HepG2 (cell line): Measurements from ENCODE around the gene NRAP.

Source experiments
- EP300 ChIP-seq, 3 experiments: sonication (generic) in 1 of 3; formaldehyde crosslinking in 1 of 3; IDR thresholded peaks; 2 replicates each; pipeline versions ENCODE4 v1.5.1 to v1.6.1; 2011 to 2020; ENCODE audit warnings: low read depth in 2 of 3, low read length in 2 of 3, borderline replicate concordance in 1 of 3, improper control_type of control experiment in 1 of 3, mild to moderate bottlenecking in 1 of 3, missing genetic modification reagents in 1 of 3, moderate library complexity in 1 of 3
- GTF3A ChIP-seq: sonication (generic); formaldehyde crosslinking; conservative IDR thresholded peaks from 2 replicates; pipeline ENCODE4 v1.4.0; 2020; ENCODE audit warnings: mild to moderate bottlenecking, missing genetic modification reagents
- HHEX ChIP-seq: IDR thresholded peaks from 2 replicates; pipeline ENCODE4 v1.6.1; 2016; ENCODE audit warnings: control low read depth
- MAFK ChIP-seq, 2 experiments: IDR thresholded peaks in 1 of 2; conservative IDR thresholded peaks in 1 of 2; 2 replicates each; pipeline ENCODE4 v1.6.1; 2011; ENCODE audit warnings: improper control_type of control experiment in 2 of 2, low read length in 2 of 2
- NKX3-1 ChIP-seq: sonication (generic); formaldehyde crosslinking; IDR thresholded peaks from 2 replicates; pipeline ENCODE4 v1.5.0; 2020; ENCODE audit warnings: missing genetic modification reagents
- SRSF1 ChIP-seq: fragments of 200-400 bp; formaldehyde crosslinking; optimal IDR thresholded peaks from 2 replicates; pipeline ENCODE3; 2017; ENCODE audit warnings: mild to moderate bottlenecking, low read depth, low read length, moderate library complexity
- STAT6 ChIP-seq: sonication (generic); formaldehyde crosslinking; IDR thresholded peaks from 2 replicates; pipeline ENCODE4 v1.4.0; 2020; ENCODE audit warnings: missing genetic modification reagents, mild to moderate bottlenecking, borderline replicate concordance
- ZBTB33 ChIP-seq: sonication (generic); formaldehyde crosslinking; IDR thresholded peaks from 2 replicates; pipeline ENCODE4 v1.4.0; 2020; ENCODE audit warnings: missing genetic modification reagents
- ZNF609 ChIP-seq: sonication (generic); formaldehyde crosslinking; IDR thresholded peaks from 2 replicates; pipeline ENCODE4 v1.4.0; 2020; ENCODE audit warnings: mild to moderate bottlenecking, missing genetic modification reagents, borderline replicate concordance
- ZNF792 ChIP-seq: IDR thresholded peaks from 2 replicates; pipeline ENCODE4 v1.6.1; 2016
- TF ChIP-seq, protein P1 (sequence below): sonication (generic); formaldehyde crosslinking; IDR thresholded peaks from 2 replicates; pipeline ENCODE4 v1.5.0; 2020; ENCODE audit warnings: mild to moderate bottlenecking, missing genetic modification reagents, moderate library complexity

- no peak for TF ChIP-seq SRSF1
- TF ChIP-seq MAFK (conservative IDR thresholded peaks at IDR 0.05 in 1 of 2, IDR thresholded peaks at IDR 0.05 in 1 of 2; ENCODE audit: low read length in 2 of 2): no peak
- TF ChIP-seq STAT6 (CRISPR knock-in tag): no peak
- no peak for TF ChIP-seq NKX3-1 (CRISPR knock-in tag)
- no peak for TF ChIP-seq GTF3A (CRISPR knock-in tag)
- TF ChIP-seq ZNF609: no peak
- no peak for TF ChIP-seq HHEX
- TF ChIP-seq, protein P1, sequence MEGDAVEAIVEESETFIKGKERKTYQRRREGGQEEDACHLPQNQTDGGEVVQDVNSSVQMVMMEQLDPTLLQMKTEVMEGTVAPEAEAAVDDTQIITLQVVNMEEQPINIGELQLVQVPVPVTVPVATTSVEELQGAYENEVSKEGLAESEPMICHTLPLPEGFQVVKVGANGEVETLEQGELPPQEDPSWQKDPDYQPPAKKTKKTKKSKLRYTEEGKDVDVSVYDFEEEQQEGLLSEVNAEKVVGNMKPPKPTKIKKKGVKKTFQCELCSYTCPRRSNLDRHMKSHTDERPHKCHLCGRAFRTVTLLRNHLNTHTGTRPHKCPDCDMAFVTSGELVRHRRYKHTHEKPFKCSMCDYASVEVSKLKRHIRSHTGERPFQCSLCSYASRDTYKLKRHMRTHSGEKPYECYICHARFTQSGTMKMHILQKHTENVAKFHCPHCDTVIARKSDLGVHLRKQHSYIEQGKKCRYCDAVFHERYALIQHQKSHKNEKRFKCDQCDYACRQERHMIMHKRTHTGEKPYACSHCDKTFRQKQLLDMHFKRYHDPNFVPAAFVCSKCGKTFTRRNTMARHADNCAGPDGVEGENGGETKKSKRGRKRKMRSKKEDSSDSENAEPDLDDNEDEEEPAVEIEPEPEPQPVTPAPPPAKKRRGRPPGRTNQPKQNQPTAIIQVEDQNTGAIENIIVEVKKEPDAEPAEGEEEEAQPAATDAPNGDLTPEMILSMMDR: no peak
- no peak for TF ChIP-seq ZBTB33 (CRISPR knock-in tag)
- TF ChIP-seq ZNF792 (CRISPR knock-in tag): no peak
- TF ChIP-seq EP300 (IDR thresholded peaks at IDR 0.05; ENCODE audit: low read depth in 2 of 2, low read length in 2 of 2): no peak
- TF ChIP-seq EP300 (CRISPR knock-in tag; IDR thresholded peaks at IDR 0.05; ENCODE audit: borderline replicate concordance): no peak
Measured at GRCh38 chr10:113622831-113623230, 41.0 kb downstream of the NRAP start.
